H1 (cell line): Measurements from ENCODE around the gene ZNF385B. TPM values are rescaled to one million over a fixed set of nuclear protein-coding genes. Genes with fewer than 3 reads are reported as not detected.

ENCODE experiments used
- CTCF ChIP-seq, 3 experiments: IDR thresholded peaks; 1 replicate in 2 of 3; 2 replicates in 1 of 3; pipeline versions ENCODE4 v1.5.1 to v1.6.1; 2011; ENCODE audit warnings: low read length in 3 of 3, mild to moderate bottlenecking in 3 of 3, inconsistent platforms in 2 of 3, low read depth in 1 of 3, moderate library complexity in 1 of 3; ENCODE audit not compliant: insufficient read depth in 1 of 3; ENCODE audit errors: control extremely low read depth in 1 of 3
- RBBP5 ChIP-seq: IDR thresholded peaks from 2 replicates; pipeline ENCODE4 v1.7.1; 2012; ENCODE audit warnings: low read depth, mild to moderate bottlenecking, inconsistent platforms, low read length, moderate library complexity, borderline replicate concordance
- RNF2 ChIP-seq: fragments of 200-900, 300-1000 bp; sonication (generic); IDR thresholded peaks from 2 replicates; pipeline ENCODE4 v1.7.1; 2016; ENCODE audit warnings: borderline replicate concordance, low read depth, mild to moderate bottlenecking, antibody characterized with exemption, low read length; ENCODE audit not compliant: poor library complexity, severe bottlenecking; ENCODE audit errors: missing control alignments
- SAP30 ChIP-seq: fragments of 300-600 bp; sonication (generic); IDR thresholded peaks from 2 replicates; pipeline ENCODE4 v1.7.1; 2012; ENCODE audit warnings: low read length, moderate library complexity, mild to moderate bottlenecking, inconsistent platforms; ENCODE audit not compliant: insufficient read depth, insufficient replicate concordance
- SIRT6 ChIP-seq: IDR thresholded peaks from one replicate; pipeline ENCODE4 v1.7.1; 2012; ENCODE audit warnings: low read length, inconsistent platforms
- polyA plus RNA-seq, 7 experiments: library from polyadenylated mRNA; depleted of rRNA in 3 of 7; stranded (reverse) in 5 of 7; unstranded in 2 of 7; fragments of >200 nt in 5 of 7; fragments of 200-250 nt in 2 of 7; gene quantifications; 1 replicate in 5 of 7; 2 replicates in 1 of 7; 4 replicates in 1 of 7; pipeline versions ENCODE4 v1.2.1 to v1.2.3, GENCODE V29; 2011 to 2013; ENCODE audit warnings: missing spikeins in 2 of 7, mixed read lengths in 2 of 7
- total RNA-seq: library from RNA; stranded (reverse); fragmentation: NEBNext Ultra II Directional; extraction: Animal tissue kit (Norgen Biotek cat#: 25700); gene quantifications from 2 replicates; pipeline ENCODE4 v1.2.1, GENCODE V29; 2021

The ZNF385B gene
- total and polyA plus RNA-seq, 2 of the 8 experiments (the other 6 are each of a cell fraction or from before 2014, with no cell fraction given) = 1.1 to 3.7 TPM

- TF ChIP-seq CTCF (IDR thresholded peaks at IDR 0.05; ENCODE audit: control extremely low read depth in 1 of 3, insufficient read depth in 1 of 3, low read depth in 1 of 3, low read length in 3 of 3) (no peak), SAP30 (no peak), RBBP5 (no peak), RNF2 (no peak), SIRT6 (no peak)
- TF ChIP-seq, all 59 proteins: peak for 0
These were observed 405.6 kb downstream of the ZNF385B start (continued) for GRCh38 chr2:179455824-179456223.
